Renal cortex interstitium (tissue), 11 donors: ENCODE measurements around the gene CHIT1. TPM values are rescaled to one million over a fixed set of nuclear protein-coding genes. Genes with fewer than 3 reads are reported as not detected.
A peak's percentile ranks its signal among the peaks of the same experiment; 100 is the strongest.

ENCODE experiments used
- DNase-seq, 11 donors: peaks; one replicate each; pipeline ENCODE4 v3.0.0-alpha.2; 2013; ENCODE audit warnings: low read depth in 9 of 11, low spot score in 4 of 11; ENCODE audit errors: extremely low read depth in 1 of 11
- polyA plus RNA-seq, 3 donors: library from polyadenylated mRNA; unstranded; fragments of 120-200 nt; gene quantifications; one replicate each; pipeline ENCODE4 v1.2.1, GENCODE V29; 2013; ENCODE audit not compliant: insufficient read length in 3 of 3

CHIT1 gene
- polyA plus RNA-seq, 3 donors, result 0.24 to 0.45 (median 0.41) TPM

- peak in 4 of 11 donors; percentile 23 to 48 (median 34) for DNase-seq
These were observed 26.8 kb downstream of the CHIT1 start for GRCh38 chr1:203202431-203203245.

- no peak for DNase-seq
These were observed 27.8 kb downstream of the CHIT1 start for GRCh38 chr1:203201516-203202205.

- no peak for DNase-seq
These were observed 28.6 kb downstream of the CHIT1 start for GRCh38 chr1:203200916-203201315.

- no peak for DNase-seq
These were observed 29.5 kb downstream of the CHIT1 start for GRCh38 chr1:203199816-203200571.

- DNase-seq, result no peak
These were observed 30.0 kb downstream of the CHIT1 start for GRCh38 chr1:203199481-203199815.

GRCh38 chr1:203199002-203199401, 30.5 kb downstream of the CHIT1 start:
- DNase-seq, result no peak

GRCh38 chr1:203197625-203198024, 31.8 kb downstream of the CHIT1 start:
- DNase-seq, result no peak

- no peak for DNase-seq
These were observed 33.1 kb downstream of the CHIT1 start for GRCh38 chr1:203196371-203196770.

GRCh38 chr1:203190949-203191348, 38.5 kb downstream of the CHIT1 start:
- no peak for DNase-seq

GRCh38 chr1:203189951-203190352, 39.5 kb downstream of the CHIT1 start:
- DNase-seq, result no peak

- no peak for DNase-seq
These were observed 40.7 kb downstream of the CHIT1 start for GRCh38 chr1:203188686-203189232.

GRCh38 chr1:203187689-203188264, 41.7 kb downstream of the CHIT1 start:
- no peak for DNase-seq

- no peak for DNase-seq
These were observed 42.2 kb downstream of the CHIT1 start for GRCh38 chr1:203187304-203187685.

- DNase-seq, result no peak
These were observed 42.8 kb downstream of the CHIT1 start, which contains the start of gene CHI3L1 for GRCh38 chr1:203186446-203187303. CHI3L1 (minus strand) TSS chr1:203186704; CDS start chr1:203186623, 81 bp downstream.

- DNase-seq, result no peak
These were observed 43.4 kb downstream of the CHIT1 start for GRCh38 chr1:203186091-203186445.

GRCh38 chr1:203185585-203185984, 43.9 kb downstream of the CHIT1 start:
- no peak for DNase-seq

- no peak for DNase-seq
These were observed 44.4 kb downstream of the CHIT1 start for GRCh38 chr1:203185061-203185461.

- no peak for DNase-seq
These were observed 45.0 kb downstream of the CHIT1 start for GRCh38 chr1:203184467-203184866.
